Ishikawa (cell line): ENCODE results near the gene CAMK2D.

Source experiments
- CEBPB ChIP-seq: IDR thresholded peaks from 2 replicates; pipeline ENCODE4 v1.6.1; 2012
- CREB1 ChIP-seq: IDR thresholded peaks from 2 replicates; pipeline ENCODE4 v1.6.1; 2012; ENCODE audit warnings: low read depth
- EGR1 ChIP-seq: IDR thresholded peaks from 2 replicates; pipeline ENCODE4 v1.6.1; 2012
- EP300 ChIP-seq: IDR thresholded peaks from 2 replicates; pipeline ENCODE4 v1.6.1; 2012; ENCODE audit warnings: borderline replicate concordance
- FOXM1 ChIP-seq: IDR thresholded peaks from 2 replicates; pipeline ENCODE4 v1.6.1; 2012; ENCODE audit warnings: low read depth, borderline replicate concordance
- NFIC ChIP-seq: IDR thresholded peaks from 2 replicates; pipeline ENCODE4 v1.6.1; 2012
- RAD21 ChIP-seq: IDR thresholded peaks from 2 replicates; pipeline ENCODE4 v1.6.1; 2012; ENCODE audit warnings: low read depth
- TAF1 ChIP-seq: IDR thresholded peaks from 2 replicates; pipeline ENCODE4 v1.6.1; 2012; ENCODE audit warnings: low read depth, mild to moderate bottlenecking
- TCF12 ChIP-seq: IDR thresholded peaks from 2 replicates; pipeline ENCODE4 v1.6.1; 2012; ENCODE audit warnings: low read depth
- TEAD4 ChIP-seq: IDR thresholded peaks from 2 replicates; pipeline ENCODE4 v1.6.1; 2012
- YY1 ChIP-seq: IDR thresholded peaks from 2 replicates; pipeline ENCODE4 v1.6.1; 2012; ENCODE audit warnings: low read depth
- ZBTB7A ChIP-seq: IDR thresholded peaks from 2 replicates; pipeline ENCODE4 v1.6.1; 2012; ENCODE audit warnings: low read depth
- TF ChIP-seq, protein P1 (sequence below): IDR thresholded peaks from 2 replicates; pipeline ENCODE4 v1.6.1; 2012
- TF ChIP-seq, protein P2 (sequence below): IDR thresholded peaks from 2 replicates; pipeline ENCODE4 v1.6.1; 2012; ENCODE audit warnings: low read depth, mild to moderate bottlenecking
- TF ChIP-seq, protein P3 (sequence below): IDR thresholded peaks from 2 replicates; pipeline ENCODE4 v1.6.1; 2012

Gene CAMK2D

DNA sequence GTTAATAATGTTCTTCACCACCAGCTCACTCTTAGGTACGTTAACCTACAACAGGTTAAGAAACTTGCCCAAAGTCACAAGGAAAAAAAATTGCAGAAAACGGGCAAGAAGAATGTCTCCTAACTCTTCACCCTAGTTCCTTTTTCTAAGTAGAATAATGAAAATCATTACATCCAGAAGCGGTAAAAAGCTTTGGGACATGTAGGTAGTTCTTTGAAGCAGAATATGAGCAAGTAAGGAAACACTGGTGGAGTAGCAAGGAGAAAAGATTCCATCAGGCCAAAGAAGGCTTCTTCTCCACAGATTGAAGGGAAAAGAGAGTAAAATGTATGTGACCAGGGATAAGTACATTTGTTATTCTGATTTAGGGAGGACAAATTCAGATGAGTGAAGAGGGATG lies 4.1 kb downstream of the CAMK2D start:
- TF ChIP-seq EP300 (no peak), NFIC (no peak), TEAD4 (no peak), FOXM1 (no peak), YY1 (no peak), EGR1 (no peak), CREB1 (no peak), CEBPB (no peak), TAF1 (no peak), TCF12 (no peak), RAD21 (no peak)
- TF ChIP-seq, protein P1, sequence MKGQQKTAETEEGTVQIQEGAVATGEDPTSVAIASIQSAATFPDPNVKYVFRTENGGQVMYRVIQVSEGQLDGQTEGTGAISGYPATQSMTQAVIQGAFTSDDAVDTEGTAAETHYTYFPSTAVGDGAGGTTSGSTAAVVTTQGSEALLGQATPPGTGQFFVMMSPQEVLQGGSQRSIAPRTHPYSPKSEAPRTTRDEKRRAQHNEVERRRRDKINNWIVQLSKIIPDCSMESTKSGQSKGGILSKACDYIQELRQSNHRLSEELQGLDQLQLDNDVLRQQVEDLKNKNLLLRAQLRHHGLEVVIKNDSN: no peak
- TF ChIP-seq, protein P2, sequence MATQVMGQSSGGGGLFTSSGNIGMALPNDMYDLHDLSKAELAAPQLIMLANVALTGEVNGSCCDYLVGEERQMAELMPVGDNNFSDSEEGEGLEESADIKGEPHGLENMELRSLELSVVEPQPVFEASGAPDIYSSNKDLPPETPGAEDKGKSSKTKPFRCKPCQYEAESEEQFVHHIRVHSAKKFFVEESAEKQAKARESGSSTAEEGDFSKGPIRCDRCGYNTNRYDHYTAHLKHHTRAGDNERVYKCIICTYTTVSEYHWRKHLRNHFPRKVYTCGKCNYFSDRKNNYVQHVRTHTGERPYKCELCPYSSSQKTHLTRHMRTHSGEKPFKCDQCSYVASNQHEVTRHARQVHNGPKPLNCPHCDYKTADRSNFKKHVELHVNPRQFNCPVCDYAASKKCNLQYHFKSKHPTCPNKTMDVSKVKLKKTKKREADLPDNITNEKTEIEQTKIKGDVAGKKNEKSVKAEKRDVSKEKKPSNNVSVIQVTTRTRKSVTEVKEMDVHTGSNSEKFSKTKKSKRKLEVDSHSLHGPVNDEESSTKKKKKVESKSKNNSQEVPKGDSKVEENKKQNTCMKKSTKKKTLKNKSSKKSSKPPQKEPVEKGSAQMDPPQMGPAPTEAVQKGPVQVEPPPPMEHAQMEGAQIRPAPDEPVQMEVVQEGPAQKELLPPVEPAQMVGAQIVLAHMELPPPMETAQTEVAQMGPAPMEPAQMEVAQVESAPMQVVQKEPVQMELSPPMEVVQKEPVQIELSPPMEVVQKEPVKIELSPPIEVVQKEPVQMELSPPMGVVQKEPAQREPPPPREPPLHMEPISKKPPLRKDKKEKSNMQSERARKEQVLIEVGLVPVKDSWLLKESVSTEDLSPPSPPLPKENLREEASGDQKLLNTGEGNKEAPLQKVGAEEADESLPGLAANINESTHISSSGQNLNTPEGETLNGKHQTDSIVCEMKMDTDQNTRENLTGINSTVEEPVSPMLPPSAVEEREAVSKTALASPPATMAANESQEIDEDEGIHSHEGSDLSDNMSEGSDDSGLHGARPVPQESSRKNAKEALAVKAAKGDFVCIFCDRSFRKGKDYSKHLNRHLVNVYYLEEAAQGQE: no peak

DNA sequence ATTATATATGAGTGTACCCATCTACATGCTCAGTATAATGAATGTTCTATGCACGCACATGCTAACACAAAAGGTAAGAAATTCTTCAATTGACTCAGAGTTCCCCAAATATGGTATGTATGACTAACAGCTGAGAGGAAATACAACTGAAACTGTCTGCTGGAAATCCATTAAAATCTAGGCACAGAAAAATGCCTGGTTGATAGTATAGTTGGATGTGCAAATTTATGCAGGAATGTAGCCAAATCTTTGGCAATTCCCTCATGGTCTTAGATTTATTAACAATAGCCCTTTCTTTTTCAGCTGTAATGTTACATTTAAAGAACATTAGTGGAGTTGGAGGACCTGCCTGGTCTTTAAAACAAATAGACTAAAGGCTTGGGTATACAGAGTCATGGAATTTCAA lies 5.5 kb downstream of the CAMK2D start:
- TF ChIP-seq EP300 (no peak), YY1 (no peak), CEBPB (no peak), CREB1 (no peak), RAD21 (no peak), TCF12 (no peak), TEAD4 (no peak)
- TF ChIP-seq, protein P1: no peak

DNA sequence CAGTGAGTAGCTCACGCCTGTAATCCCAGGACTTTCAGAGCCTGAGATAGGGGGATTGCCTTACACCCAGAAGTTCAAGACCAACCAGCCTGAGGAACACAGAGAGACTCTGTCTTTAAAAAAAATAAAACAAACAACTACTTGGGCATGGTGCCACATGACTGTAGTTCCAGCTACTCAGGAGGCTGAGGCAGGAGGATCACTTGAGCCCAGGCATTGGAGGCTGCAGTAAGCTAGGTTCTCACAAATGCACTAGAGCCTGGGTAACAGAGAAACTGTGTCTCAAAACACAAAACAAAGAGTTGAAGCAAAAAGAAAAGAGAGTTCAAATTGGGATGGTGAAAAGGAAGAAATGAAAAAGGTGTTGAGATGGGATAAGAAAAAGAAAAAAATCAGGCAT lies 10.8 kb downstream of the CAMK2D start:
- TF ChIP-seq RAD21 (no peak), YY1 (no peak), TCF12 (no peak), ZBTB7A (no peak), EP300 (no peak), TAF1 (no peak), TEAD4 (no peak), NFIC (no peak), FOXM1 (no peak), CREB1 (no peak), EGR1 (no peak), CEBPB (no peak)
- TF ChIP-seq, protein P1: no peak
- TF ChIP-seq, protein P3, sequence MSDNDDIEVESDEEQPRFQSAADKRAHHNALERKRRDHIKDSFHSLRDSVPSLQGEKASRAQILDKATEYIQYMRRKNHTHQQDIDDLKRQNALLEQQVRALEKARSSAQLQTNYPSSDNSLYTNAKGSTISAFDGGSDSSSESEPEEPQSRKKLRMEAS: no peak
- TF ChIP-seq, protein P2: no peak

DNA sequence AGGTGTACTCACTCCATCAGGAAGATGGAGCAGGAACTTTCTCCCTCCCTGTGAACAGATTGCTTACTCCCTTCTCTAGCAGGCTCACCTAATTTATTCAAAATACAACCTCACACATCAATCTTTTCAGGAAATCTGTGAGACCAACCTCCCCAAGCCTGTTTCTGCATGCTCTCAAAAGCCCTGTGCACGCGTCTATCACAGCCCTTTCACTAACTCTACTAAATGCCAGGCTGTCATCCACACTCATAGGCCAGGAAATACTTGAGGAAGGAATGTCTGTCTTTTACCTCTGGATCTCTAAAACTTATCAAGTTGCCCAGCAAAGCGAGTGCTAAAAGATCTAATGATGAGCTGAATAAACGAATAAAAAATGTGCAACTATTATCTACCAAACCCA lies 11.2 kb downstream of the CAMK2D start:
- TF ChIP-seq, protein P3: no peak
- TF ChIP-seq, protein P1: no peak
- TF ChIP-seq TCF12: no peak
- no peak for TF ChIP-seq EGR1

DNA sequence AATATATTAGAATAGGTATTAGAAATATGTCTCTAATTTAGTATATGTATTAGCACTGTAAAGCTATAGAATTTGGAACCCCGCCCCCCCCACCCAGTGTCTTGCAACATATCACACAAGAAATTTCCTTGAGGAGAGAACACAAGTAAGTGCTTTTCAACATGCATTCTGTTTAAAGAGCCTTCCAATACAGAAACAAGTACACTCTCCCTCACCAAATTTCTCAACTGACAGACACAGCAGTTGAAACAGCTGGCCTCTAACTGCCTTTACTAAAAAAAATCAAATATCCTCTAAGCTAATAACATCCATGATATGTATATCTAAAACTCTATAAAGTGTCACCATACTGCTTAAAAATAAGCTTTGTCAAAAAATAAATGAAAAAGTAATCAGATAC lies 12.4 kb downstream of the CAMK2D start:
- TF ChIP-seq, protein P3: no peak
- no peak for TF ChIP-seq CREB1
- TF ChIP-seq, protein P2: no peak
- TF ChIP-seq FOXM1: no peak
- TF ChIP-seq EP300: no peak
- TF ChIP-seq EGR1: no peak
- no peak for TF ChIP-seq RAD21
- no peak for TF ChIP-seq TEAD4
- TF ChIP-seq, protein P1: no peak
- no peak for TF ChIP-seq NFIC
- TF ChIP-seq YY1: no peak
- TF ChIP-seq ZBTB7A: no peak
- no peak for TF ChIP-seq TAF1
- no peak for TF ChIP-seq CEBPB
